Smooth muscle cell (in vitro differentiated cells): ENCODE measurements around the gene C1QA. TPM values are rescaled to one million over a fixed set of nuclear protein-coding genes. Genes with fewer than 3 reads are reported as not detected.

Source experiments
- DNase-seq: peaks from one replicate; lab custom pipeline; 2025; ENCODE audit not compliant: unreplicated experiment; lab: John Stamatoyannopoulos, UW
- H2AFZ ChIP-seq: fragments of 200-600 bp; sonication (generic); 2 replicates; pipeline ENCODE4 v1.6.0; 2016; ENCODE audit warnings: antibody characterized with exemption, low read depth, mild to moderate bottlenecking
- H3F3A ChIP-seq: fragments of 200-600 bp; sonication (generic); 2 replicates; pipeline ENCODE4 v1.6.0; 2017; ENCODE audit warnings: antibody characterized with exemption, low read depth
- H3K27ac ChIP-seq: fragments of 200-600 bp; sonication (generic); 2 replicates; pipeline ENCODE4 v1.5.1; 2016; ENCODE audit warnings: low read depth, mild to moderate bottlenecking
- H3K27me3 ChIP-seq: fragments of 200-600 bp; sonication (generic); 2 replicates; pipeline ENCODE4 v1.6.1; 2016; ENCODE audit warnings: low read depth, mild to moderate bottlenecking
- H3K36me3 ChIP-seq: fragments of 200-600 bp; sonication (generic); 2 replicates; pipeline ENCODE4 v1.5.1; 2016; ENCODE audit warnings: low read depth
- H3K4me1 ChIP-seq: fragments of 200-600 bp; sonication (generic); 2 replicates; pipeline ENCODE4 v1.5.1; 2016; ENCODE audit warnings: low read depth
- H3K4me2 ChIP-seq: fragments of 200-600 bp; sonication (generic); 2 replicates; pipeline ENCODE4 v1.6.0; 2016; ENCODE audit warnings: mild to moderate bottlenecking
- H3K4me3 ChIP-seq: fragments of 200-600 bp; sonication (generic); 2 replicates; pipeline ENCODE4 v1.5.1; 2016; ENCODE audit warnings: mild to moderate bottlenecking
- H3K79me2 ChIP-seq: fragments of 200-600 bp; sonication (generic); 2 replicates; pipeline ENCODE4 v1.6.0; 2016; ENCODE audit warnings: low read depth, mild to moderate bottlenecking
- H3K9ac ChIP-seq: fragments of 200-600 bp; sonication (generic); 2 replicates; pipeline ENCODE4 v1.6.0; 2016; ENCODE audit warnings: low read depth
- H3K9me3 ChIP-seq: fragments of 200-600 bp; sonication (generic); replicated peaks from 2 replicates; pipeline ENCODE4 v1.5.1; 2016; ENCODE audit warnings: low read depth
- H4K20me1 ChIP-seq: fragments of 200-600 bp; sonication (generic); 2 replicates; pipeline ENCODE4 v1.6.0; 2016; ENCODE audit warnings: low read depth
- WGBS: methylation state at CpG from one replicate; pipeline ENCODE4 v1.1.7; 2016; ENCODE audit warnings: low lambda C conversion rate; 5-methylcytosine and 5-hydroxymethylcytosine counted together
- polyA plus RNA-seq: library from polyadenylated mRNA; unstranded; fragments of >200 nt; fragmentation: Nextera tagmentation; extraction: Ambion mirVana; gene quantifications from 2 replicates; pipeline ENCODE4 v1.2.1, GENCODE V29; 2016
- total RNA-seq: library from RNA; depleted of rRNA; stranded (reverse); fragments of >200 nt; gene quantifications from 2 replicates; pipeline ENCODE4 v1.2.3, GENCODE V29; 2014
- TF ChIP-seq, protein P1 (sequence below): fragments of 200-600 bp; sonication (generic); IDR thresholded peaks from 2 replicates; pipeline ENCODE4 v1.5.1; 2017; ENCODE audit warnings: borderline replicate concordance, mild to moderate bottlenecking, antibody characterized with exemption; ENCODE audit not compliant: insufficient read depth, poor library complexity, severe bottlenecking

The C1QA gene
- total and polyA plus RNA-seq, 2 experiments from 2014 or later = not detected

DNA sequence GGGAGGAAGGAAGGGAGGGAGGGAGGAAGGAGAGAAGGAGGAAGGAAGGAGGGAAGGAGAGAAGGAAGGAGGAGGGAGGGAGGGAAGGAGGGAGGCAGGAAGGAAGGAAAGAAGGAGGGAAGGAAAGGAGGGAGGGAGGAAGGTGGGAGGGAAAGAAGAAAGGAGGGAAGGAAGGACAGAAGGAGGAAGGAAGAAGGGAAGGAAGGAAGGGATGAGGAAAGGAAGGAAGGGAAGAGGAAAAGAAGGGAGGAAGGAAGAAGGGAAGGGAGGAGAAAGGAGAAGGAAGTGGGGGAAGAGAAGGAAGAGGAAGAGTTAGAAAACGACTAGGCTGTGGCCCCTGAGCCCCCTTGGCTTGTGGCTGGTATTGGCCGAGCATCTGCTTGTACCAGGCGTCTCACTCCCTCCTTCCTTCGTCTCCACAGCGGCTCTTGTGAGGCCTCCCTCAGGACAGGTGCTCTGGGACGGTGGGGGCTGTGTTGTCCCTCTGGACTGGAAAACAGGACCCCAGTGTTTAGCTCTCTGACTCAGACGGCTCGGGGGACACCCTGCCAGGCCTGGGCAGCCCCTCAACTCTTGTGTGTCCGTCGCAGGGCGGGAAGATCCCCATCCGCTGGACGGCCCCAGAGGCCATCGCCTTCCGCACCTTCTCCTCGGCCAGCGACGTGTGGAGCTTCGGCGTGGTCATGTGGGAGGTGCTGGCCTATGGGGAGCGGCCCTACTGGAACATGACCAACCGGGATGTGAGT, 36.2 kb upstream of the C1QA start:
- no peak overlapping the region for H3K27ac ChIP-seq
- no peak overlapping the region for H3K9ac ChIP-seq
- no peak overlapping the region for H3K4me3 ChIP-seq
- H3K79me2 ChIP-seq = no peaks in the 10 kb centered on the region
- no peaks in the 10 kb centered on the region for H3K36me3 ChIP-seq
- WGBS = 71% methylated on average over 22 of the region's 22 CpGs
- DNase-seq = no peak
- H3F3A ChIP-seq = no peaks in the 10 kb centered on the region
- H4K20me1 ChIP-seq = no peaks in the 10 kb centered on the region
- peaks cover 37% of the 10 kb centered on the region for H3K27me3 ChIP-seq
- TF ChIP-seq, protein P1, sequence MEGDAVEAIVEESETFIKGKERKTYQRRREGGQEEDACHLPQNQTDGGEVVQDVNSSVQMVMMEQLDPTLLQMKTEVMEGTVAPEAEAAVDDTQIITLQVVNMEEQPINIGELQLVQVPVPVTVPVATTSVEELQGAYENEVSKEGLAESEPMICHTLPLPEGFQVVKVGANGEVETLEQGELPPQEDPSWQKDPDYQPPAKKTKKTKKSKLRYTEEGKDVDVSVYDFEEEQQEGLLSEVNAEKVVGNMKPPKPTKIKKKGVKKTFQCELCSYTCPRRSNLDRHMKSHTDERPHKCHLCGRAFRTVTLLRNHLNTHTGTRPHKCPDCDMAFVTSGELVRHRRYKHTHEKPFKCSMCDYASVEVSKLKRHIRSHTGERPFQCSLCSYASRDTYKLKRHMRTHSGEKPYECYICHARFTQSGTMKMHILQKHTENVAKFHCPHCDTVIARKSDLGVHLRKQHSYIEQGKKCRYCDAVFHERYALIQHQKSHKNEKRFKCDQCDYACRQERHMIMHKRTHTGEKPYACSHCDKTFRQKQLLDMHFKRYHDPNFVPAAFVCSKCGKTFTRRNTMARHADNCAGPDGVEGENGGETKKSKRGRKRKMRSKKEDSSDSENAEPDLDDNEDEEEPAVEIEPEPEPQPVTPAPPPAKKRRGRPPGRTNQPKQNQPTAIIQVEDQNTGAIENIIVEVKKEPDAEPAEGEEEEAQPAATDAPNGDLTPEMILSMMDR = no peak
- no peak overlapping the region for H2AFZ ChIP-seq
- H3K9me3 ChIP-seq = no peaks in the 10 kb centered on the region
- no peak overlapping the region for H3K4me2 ChIP-seq
- H3K4me1 ChIP-seq = no peaks in the 10 kb centered on the region

DNA sequence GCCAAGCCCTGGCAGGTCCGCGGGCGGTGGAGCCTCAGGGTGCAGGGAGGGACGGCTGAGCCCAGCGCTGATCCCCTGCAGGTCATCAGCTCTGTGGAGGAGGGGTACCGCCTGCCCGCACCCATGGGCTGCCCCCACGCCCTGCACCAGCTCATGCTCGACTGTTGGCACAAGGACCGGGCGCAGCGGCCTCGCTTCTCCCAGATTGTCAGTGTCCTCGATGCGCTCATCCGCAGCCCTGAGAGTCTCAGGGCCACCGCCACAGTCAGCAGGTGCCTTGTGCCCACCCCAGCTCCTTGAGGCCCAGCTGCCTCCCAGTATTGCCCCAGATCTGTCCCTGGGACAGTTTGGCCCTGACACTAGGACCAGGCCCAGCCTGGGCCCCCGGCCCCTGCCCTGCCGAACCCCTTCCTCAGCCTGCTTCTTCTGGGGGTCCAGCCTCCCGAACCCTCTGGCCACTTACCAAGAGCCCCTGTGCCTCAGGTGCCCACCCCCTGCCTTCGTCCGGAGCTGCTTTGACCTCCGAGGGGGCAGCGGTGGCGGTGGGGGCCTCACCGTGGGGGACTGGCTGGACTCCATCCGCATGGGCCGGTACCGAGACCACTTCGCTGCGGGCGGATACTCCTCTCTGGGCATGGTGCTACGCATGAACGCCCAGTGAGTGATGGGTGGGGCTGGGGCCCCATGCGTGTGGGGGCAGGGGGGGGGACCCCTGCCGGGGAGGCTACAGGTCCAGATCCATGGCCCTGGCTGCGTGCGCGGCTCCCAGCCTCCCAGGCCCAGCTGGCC, 35.4 kb upstream of the C1QA start:
- TF ChIP-seq, protein P1 = no peak
- no peaks in the 10 kb centered on the region for H3K4me1 ChIP-seq
- H3K27me3 ChIP-seq = peaks cover 45% of the 10 kb centered on the region
- no peaks in the 10 kb centered on the region for H4K20me1 ChIP-seq
- no peak overlapping the region for H3K4me2 ChIP-seq
- no peak overlapping the region for H3K4me3 ChIP-seq
- no peak overlapping the region for H2AFZ ChIP-seq
- no peak for DNase-seq
- H3K9me3 ChIP-seq = no peaks in the 10 kb centered on the region
- WGBS = 92% methylated on average over 24 of the region's 39 CpGs
- H3K9ac ChIP-seq = no peak overlapping the region
- no peak overlapping the region for H3K27ac ChIP-seq
- H3K79me2 ChIP-seq = no peaks in the 10 kb centered on the region
- H3F3A ChIP-seq = no peaks in the 10 kb centered on the region
- H3K36me3 ChIP-seq = no peaks in the 10 kb centered on the region

DNA sequence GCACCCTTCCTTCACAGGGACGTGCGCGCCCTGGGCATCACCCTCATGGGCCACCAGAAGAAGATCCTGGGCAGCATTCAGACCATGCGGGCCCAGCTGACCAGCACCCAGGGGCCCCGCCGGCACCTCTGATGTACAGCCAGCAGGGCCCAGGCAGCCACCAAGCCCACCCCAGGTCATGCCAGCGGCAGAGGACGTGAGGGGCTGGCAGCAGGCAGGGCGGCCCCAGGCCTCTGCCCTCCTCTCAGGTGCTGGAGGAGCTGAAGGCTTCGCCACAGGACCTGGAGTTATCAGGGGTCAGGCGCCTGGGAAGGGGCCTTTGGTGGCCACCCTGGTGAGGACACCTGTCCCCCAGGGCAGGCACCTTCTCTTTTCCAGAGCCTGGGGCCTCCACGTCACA, 34.8 kb upstream of the C1QA start:
- 96% methylated on average over 12 of the region's 12 CpGs for WGBS
- H3K4me2 ChIP-seq = no peak overlapping the region
- no peak overlapping the region for H3K27ac ChIP-seq
- no peak overlapping the region for H3K4me3 ChIP-seq
- no peaks in the 10 kb centered on the region for H4K20me1 ChIP-seq
- no peaks in the 10 kb centered on the region for H3K4me1 ChIP-seq
- H3K27me3 ChIP-seq = peaks cover 51% of the 10 kb centered on the region
- TF ChIP-seq, protein P1 = no peak
- H3K9me3 ChIP-seq = no peaks in the 10 kb centered on the region
- H3F3A ChIP-seq = no peaks in the 10 kb centered on the region
- H3K36me3 ChIP-seq = no peaks in the 10 kb centered on the region
- no peak overlapping the region for H2AFZ ChIP-seq
- no peaks in the 10 kb centered on the region for H3K79me2 ChIP-seq
- H3K9ac ChIP-seq = no peak overlapping the region
- no peak for DNase-seq
